K562 (cell line): Measurements from ENCODE around the gene GPR162. TPM values are rescaled to one million over a fixed set of nuclear protein-coding genes. Genes with fewer than 3 reads are reported as not detected.

Source experiments
- BRF1 ChIP-seq: IDR thresholded peaks from 3 replicates; pipeline ENCODE4 v1.6.1; 2011; ENCODE audit warnings: borderline replicate concordance, mild to moderate bottlenecking; ENCODE audit not compliant: insufficient read length; ENCODE audit errors: extremely low read depth
- COPS2 ChIP-seq: fragments of 450-650 bp; conservative IDR thresholded peaks from 2 replicates; pipeline ENCODE4 v1.6.1; 2016; ENCODE audit warnings: mild to moderate bottlenecking, moderate library complexity
- CREB5 ChIP-seq: fragments of 250-450 bp; sonication (Bioruptor Pico); IDR thresholded peaks from 2 replicates; pipeline ENCODE4 v1.5.0; 2020; ENCODE audit warnings: mild to moderate bottlenecking
- EHMT2 ChIP-seq: fragments of 450-650 bp; IDR thresholded peaks from 2 replicates; pipeline ENCODE4 v1.6.1; 2018; ENCODE audit warnings: antibody characterized with exemption
- ELF1 ChIP-seq: fragments of 200-800 bp; sonication (Bioruptor generic); IDR thresholded peaks from 2 replicates; pipeline ENCODE4 v1.6.1; 2016; ENCODE audit warnings: missing genetic modification characterization, missing compliant biosample characterization
- ETV5 ChIP-seq: sonication (generic); formaldehyde crosslinking; IDR thresholded peaks from 2 replicates; pipeline ENCODE4 v1.4.0; 2020; ENCODE audit warnings: low read depth, mild to moderate bottlenecking, missing genetic modification reagents
- IFI16 ChIP-seq: fragments of 250-450 bp; sonication (Bioruptor Pico); IDR thresholded peaks from 2 replicates; pipeline ENCODE4 v2.1.2; 2022; ENCODE audit warnings: mild to moderate bottlenecking, inconsistent platforms
- ILK ChIP-seq: fragments of 450-650 bp; IDR thresholded peaks from 2 replicates; pipeline ENCODE4 v1.6.1; 2016; ENCODE audit warnings: missing genetic modification characterization, low read depth, mild to moderate bottlenecking, missing compliant biosample characterization, moderate library complexity, borderline replicate concordance
- KDM5B ChIP-seq: fragments of 200-600 bp; sonication (generic); IDR thresholded peaks from 2 replicates; pipeline ENCODE4 v1.6.1; 2012; ENCODE audit warnings: low read depth, mild to moderate bottlenecking, moderate library complexity, low read length, control low read depth, inconsistent platforms; ENCODE audit not compliant: insufficient replicate concordance
- MIER1 ChIP-seq: fragments of 450-650 bp; IDR thresholded peaks from 2 replicates; pipeline ENCODE4 v1.6.1; 2016; ENCODE audit warnings: antibody characterized with exemption, mild to moderate bottlenecking, low read depth
- PHF8 ChIP-seq: fragments of 200-600 bp; sonication (generic); IDR thresholded peaks from 2 replicates; pipeline ENCODE4 v1.6.1; 2012; ENCODE audit warnings: mixed run types, mild to moderate bottlenecking, inconsistent platforms, low read length, moderate library complexity, borderline replicate concordance
- RBBP5 ChIP-seq: fragments of 200-600 bp; sonication (generic); IDR thresholded peaks from 2 replicates; pipeline ENCODE4 v1.6.1; 2012; ENCODE audit warnings: borderline replicate concordance, mild to moderate bottlenecking, low read length, control low read depth, inconsistent platforms; ENCODE audit not compliant: insufficient read depth, poor library complexity, severe bottlenecking
- RBM14 ChIP-seq: fragments of 200-400 bp; formaldehyde crosslinking; IDR thresholded peaks from 2 replicates; pipeline ENCODE4 v1.6.1; 2018; ENCODE audit warnings: low read depth, mild to moderate bottlenecking, low read length, moderate library complexity, borderline replicate concordance; ENCODE audit not compliant: insufficient read depth
- SNIP1 ChIP-seq: fragments of 450-650 bp; IDR thresholded peaks from 2 replicates; pipeline ENCODE4 v1.7.1; 2017; ENCODE audit warnings: low read depth, mild to moderate bottlenecking
- U2AF1 ChIP-seq: fragments of 200-400 bp; formaldehyde crosslinking; optimal IDR thresholded peaks from 2 replicates; pipeline ENCODE3; 2017; ENCODE audit warnings: mild to moderate bottlenecking, low read depth, low read length, moderate library complexity
- ZNF655 ChIP-seq: fragments of 250-450 bp; sonication (Bioruptor Pico); IDR thresholded peaks from 2 replicates; pipeline ENCODE4 v1.5.0; 2021
- ZNF830 ChIP-seq: fragments of 250-450 bp; sonication (Bioruptor Pico); IDR thresholded peaks from 2 replicates; pipeline ENCODE4 v1.5.0; 2021; ENCODE audit warnings: mild to moderate bottlenecking
- polyA plus RNA-seq, 8 experiments: library from polyadenylated mRNA; depleted of rRNA in 4 of 8; stranded (reverse) in 5 of 8; unstranded in 3 of 8; fragments of >200 nt; fragmentation: Nextera tagmentation in 2 of 8; fragmentation: Illumina TruSeq in 1 of 8; extraction: Ambion mirVana in 2 of 8; extraction: Trizol in 1 of 8; gene quantifications; 2 replicates each; pipeline versions ENCODE4 v1.2.1 to v1.2.3, GENCODE V29; 2011 to 2014; ENCODE audit warnings: inconsistent platforms in 1 of 8, missing spikeins in 1 of 8
- total RNA-seq, 7 experiments: library from RNA; depleted of rRNA in 6 of 7; stranded (reverse); fragments of >200 nt in 6 of 7; fragmentation: Illumina TruSeq in 2 of 7; extraction: Trizol in 2 of 7; gene quantifications; 2 replicates each; pipeline versions ENCODE4 v1.2.1 to v1.2.3, GENCODE V29; 2011 to 2021; ENCODE audit warnings: low replicate concordance in 1 of 7
- TF ChIP-seq, protein P1 (sequence below): sonication (generic); formaldehyde crosslinking; IDR thresholded peaks from 2 replicates; pipeline ENCODE4 v1.8.0; 2022; ENCODE audit warnings: mild to moderate bottlenecking, missing genetic modification reagents, borderline replicate concordance
- TF ChIP-seq, protein P2 (sequence below): sonication (generic); formaldehyde crosslinking; IDR thresholded peaks from 2 replicates; pipeline ENCODE4 v1.8.0; 2023; ENCODE audit warnings: mild to moderate bottlenecking, missing genetic modification reagents

Gene GPR162
- total and polyA plus RNA-seq, 9 of the 15 experiments (the other 6 are each of a cell fraction or from before 2014, with no cell fraction given), result 0.65 to 1.8 (median 1.1) TPM; not detected in 2

DNA sequence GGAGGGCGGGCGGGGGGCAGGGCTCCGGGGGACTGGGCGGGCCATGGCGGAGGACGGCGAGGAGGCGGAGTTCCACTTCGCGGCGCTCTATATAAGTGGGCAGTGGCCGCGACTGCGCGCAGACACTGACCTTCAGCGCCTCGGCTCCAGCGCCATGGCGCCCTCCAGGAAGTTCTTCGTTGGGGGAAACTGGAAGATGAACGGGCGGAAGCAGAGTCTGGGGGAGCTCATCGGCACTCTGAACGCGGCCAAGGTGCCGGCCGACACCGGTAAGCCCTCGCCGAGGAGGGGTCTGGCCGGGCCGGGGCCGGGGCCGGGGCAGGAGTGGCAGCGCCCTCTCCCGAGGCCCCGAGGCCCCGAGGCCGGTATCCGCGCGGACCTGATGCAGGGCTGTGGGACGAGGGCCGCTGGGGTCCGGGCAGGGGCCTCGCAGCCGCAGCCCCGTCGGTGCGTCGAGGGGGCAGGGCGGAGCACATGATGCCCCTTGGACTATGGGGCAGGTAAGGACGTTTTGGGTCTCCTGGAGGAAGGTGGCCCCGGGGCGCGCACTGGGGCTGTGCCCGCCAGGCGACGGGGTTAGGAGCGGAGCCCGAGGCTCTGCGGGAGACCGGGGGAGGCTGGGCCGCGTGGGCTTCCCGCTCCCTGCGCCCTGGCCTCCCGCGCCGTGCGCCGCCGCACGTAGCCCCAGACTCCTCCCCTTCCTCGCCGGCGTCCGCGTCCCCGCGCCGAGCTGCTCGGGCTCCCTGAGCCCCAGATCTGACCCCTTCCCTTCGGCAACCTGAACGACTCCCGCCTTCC lies 46.0 kb downstream of the GPR162 start, which contains the start of gene TPI1 (continued):
- TF ChIP-seq CREB5 (CRISPR knock-in tag) (no peak), ZNF655 (no peak), PHF8 (peak; percentile 82), EHMT2 (no peak), SNIP1 (no peak), RBBP5 (peak; percentile 60), ZNF830 (CRISPR knock-in tag) (no peak), COPS2 (no peak), IFI16 (CRISPR knock-in tag) (no peak), BRF1 (no peak), MIER1 (no peak), KDM5B (peak; percentile 98), RBM14 (no peak), ETV5 (no peak), ELF1 (tag) (no peak), ILK (tag) (no peak), U2AF1 (no peak)
- TF ChIP-seq, protein P1, sequence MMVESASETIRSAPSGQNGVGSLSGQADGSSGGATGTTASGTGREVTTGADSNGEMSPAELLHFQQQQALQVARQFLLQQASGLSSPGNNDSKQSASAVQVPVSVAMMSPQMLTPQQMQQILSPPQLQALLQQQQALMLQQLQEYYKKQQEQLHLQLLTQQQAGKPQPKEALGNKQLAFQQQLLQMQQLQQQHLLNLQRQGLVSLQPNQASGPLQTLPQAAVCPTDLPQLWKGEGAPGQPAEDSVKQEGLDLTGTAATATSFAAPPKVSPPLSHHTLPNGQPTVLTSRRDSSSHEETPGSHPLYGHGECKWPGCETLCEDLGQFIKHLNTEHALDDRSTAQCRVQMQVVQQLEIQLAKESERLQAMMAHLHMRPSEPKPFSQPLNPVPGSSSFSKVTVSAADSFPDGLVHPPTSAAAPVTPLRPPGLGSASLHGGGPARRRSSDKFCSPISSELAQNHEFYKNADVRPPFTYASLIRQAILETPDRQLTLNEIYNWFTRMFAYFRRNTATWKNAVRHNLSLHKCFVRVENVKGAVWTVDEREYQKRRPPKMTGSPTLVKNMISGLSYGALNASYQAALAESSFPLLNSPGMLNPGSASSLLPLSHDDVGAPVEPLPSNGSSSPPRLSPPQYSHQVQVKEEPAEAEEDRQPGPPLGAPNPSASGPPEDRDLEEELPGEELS (CRISPR knock-in tag), result no peak
- TF ChIP-seq, protein P2, sequence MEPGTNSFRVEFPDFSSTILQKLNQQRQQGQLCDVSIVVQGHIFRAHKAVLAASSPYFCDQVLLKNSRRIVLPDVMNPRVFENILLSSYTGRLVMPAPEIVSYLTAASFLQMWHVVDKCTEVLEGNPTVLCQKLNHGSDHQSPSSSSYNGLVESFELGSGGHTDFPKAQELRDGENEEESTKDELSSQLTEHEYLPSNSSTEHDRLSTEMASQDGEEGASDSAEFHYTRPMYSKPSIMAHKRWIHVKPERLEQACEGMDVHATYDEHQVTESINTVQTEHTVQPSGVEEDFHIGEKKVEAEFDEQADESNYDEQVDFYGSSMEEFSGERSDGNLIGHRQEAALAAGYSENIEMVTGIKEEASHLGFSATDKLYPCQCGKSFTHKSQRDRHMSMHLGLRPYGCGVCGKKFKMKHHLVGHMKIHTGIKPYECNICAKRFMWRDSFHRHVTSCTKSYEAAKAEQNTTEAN (CRISPR knock-in tag), result no peak
